Astrocyte of the spinal cord (primary cell): ENCODE results near the gene OSBPL7.

Experiments used
- DNase-seq: peaks from one replicate; pipeline ENCODE4 v3.0.0; 2011; ENCODE audit warnings: low read depth, low spot score
- H3K4me3 ChIP-seq: 2 replicates; pipeline ENCODE4 v1.5.1; 2011; ENCODE audit warnings: low read depth, mild to moderate bottlenecking, low read length, moderate library complexity
- in situ Hi-C: cut with HindIII; loops from 2 replicates; pipeline ENCODE4 v1.10.0; 2017; ENCODE audit warnings: low sequenced_read_pairs
- TF ChIP-seq, protein P1 (sequence below): IDR thresholded peaks from 2 replicates; pipeline ENCODE4 v1.5.1; 2012; ENCODE audit warnings: low read depth, mild to moderate bottlenecking, low read length, inconsistent platforms

OSBPL7 gene

DNA sequence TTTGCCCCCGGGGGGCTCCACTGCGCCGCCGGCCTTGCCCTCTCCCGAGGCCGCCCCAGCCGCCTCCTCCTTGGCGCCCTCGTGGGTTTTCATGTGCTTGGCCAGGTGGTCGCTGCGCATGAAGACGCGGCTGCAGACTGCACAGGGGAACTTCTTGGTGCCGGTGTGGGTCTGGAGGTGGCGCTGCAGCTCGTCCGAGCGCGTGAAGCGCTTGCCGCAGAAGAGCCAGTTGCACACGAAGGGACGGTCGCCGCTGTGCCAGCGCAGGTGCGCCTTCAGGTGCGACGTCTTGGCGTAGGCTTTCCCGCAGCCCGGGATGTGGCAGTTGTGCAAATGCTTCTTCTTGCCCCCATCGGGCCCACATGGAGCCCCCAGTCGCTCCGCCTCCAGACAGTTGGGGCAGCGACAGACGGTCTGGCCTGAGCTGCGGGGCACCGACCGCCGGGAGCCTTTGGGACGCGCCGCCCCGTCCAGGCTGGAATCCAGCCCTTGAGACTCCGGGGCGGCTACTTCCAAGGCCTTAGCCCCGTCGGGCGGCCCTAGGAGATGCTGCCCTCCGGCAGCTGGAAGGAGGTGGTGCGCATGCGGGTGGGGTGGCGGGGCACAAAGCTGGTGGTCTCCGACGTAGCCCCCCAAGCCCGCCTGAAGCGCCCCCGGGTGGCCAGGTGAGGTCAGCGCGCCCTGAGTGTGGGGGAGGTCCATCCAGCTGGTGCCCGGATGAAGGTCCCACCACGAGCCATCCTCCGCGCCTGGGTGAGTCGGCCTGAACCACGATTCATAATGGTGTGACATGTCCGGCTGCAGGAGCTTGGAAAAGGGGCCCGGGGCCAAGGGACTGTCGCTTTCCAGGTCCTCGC is 26.0 kb upstream of the OSBPL7 start:
- no peak for DNase-seq
- in situ Hi-C loops, result no loop called here
- TF ChIP-seq, protein P1, sequence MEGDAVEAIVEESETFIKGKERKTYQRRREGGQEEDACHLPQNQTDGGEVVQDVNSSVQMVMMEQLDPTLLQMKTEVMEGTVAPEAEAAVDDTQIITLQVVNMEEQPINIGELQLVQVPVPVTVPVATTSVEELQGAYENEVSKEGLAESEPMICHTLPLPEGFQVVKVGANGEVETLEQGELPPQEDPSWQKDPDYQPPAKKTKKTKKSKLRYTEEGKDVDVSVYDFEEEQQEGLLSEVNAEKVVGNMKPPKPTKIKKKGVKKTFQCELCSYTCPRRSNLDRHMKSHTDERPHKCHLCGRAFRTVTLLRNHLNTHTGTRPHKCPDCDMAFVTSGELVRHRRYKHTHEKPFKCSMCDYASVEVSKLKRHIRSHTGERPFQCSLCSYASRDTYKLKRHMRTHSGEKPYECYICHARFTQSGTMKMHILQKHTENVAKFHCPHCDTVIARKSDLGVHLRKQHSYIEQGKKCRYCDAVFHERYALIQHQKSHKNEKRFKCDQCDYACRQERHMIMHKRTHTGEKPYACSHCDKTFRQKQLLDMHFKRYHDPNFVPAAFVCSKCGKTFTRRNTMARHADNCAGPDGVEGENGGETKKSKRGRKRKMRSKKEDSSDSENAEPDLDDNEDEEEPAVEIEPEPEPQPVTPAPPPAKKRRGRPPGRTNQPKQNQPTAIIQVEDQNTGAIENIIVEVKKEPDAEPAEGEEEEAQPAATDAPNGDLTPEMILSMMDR, result peak; percentile 38
- H3K4me3 ChIP-seq, result no peak overlapping the region

DNA sequence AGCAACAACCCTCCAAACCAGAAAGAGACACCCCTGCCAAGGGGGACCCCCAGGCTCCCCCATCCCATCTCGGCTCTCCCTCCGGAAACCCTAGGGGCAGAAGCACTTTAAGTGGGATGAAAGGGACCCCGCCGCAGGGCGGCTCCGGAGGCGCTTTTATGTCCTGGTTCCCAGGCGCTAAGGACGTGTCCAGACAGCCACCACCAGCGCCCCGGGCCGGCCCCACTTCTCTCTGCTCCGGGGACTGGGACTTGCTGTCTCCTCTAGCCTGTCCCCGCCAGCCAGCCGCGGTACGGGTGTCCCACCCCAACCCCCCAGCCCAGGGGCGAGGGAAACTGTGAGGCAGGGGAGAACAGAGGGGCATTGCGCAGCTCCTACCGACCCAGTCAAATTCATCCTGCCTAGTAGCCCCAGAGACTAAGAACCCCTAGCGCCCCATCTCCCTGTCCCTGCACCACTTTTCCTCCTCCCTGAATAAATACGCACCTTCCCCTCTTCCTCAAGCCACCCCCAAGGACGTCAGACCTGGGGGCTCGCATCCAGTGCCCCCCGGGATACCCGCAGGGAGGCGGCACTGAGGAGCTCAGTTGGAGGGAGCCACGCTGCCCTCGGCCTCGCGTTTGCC is 25.2 kb upstream of the OSBPL7 start:
- no peak overlapping the region for H3K4me3 ChIP-seq
- in situ Hi-C loops, result no loop called here
- DNase-seq, result no peak
- TF ChIP-seq, protein P1, result no peak

DNA sequence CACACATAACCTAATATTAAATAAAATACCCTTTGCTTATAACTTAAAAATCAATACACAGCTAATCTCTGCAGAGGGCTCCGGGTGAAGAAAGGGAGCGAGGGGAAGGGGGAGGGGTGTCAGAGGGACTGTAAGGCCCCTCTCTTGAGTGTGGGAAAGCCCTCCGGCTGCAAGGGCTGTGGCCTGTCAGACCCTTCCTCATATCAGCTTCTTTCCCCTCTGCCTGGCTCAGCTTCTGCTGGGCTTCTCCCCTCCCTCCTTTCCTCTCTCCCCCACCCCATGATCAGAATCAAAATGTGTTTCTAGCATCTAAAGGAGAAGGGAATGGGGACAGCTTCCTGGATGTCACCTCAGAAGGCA is 24.1 kb upstream of the OSBPL7 start:
- TF ChIP-seq, protein P1, result no peak
- no peak overlapping the region for H3K4me3 ChIP-seq
- no peak for DNase-seq
- in situ Hi-C loops, result no loop called here

DNA sequence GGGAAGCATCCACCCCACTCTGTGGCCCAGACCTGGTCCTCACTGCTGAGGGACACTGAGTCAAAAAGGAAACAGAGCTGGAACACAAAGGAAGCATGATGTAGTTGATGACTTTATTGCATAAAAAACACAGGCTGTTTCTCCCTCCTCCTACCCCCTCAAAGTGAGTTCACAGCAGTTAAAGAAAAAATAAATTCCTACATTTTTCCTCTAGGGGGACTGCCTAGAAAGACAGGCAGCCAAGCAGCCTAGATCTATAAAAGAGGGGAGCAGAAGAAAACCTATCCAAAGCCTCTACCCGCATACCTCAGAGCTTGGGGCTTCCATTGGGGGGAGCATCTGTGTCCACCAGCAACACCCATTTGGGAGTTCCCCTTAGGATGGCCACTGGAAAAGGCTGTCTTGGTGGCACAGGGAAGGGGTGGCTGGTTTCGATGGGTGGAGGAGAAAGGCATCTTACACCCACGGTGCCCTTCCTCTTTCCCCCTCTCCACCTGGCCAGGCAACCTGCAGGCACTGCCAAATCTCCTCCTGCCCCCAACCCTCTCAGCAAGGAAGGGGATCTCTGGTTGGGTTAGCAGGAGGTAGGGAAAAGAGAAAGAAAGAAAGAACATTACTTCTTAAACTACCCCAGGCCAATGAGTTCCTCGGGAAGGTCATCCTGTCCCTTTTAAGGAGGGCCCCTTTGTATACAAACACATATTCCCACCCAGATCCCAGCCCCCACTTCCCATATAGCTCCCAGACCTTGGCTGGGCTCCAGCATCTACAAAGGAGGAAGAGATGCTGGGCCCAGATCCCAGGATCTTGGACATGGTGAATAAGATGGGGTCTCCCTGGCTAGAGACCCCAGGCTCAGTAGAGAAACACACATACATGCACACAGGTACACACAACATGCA is 23.5 kb upstream of the OSBPL7 start:
- in situ Hi-C loops, result no loop called here
- TF ChIP-seq, protein P1, result peak; percentile 45
- peak; percentile 15 for DNase-seq
- H3K4me3 ChIP-seq, result no peak overlapping the region

DNA sequence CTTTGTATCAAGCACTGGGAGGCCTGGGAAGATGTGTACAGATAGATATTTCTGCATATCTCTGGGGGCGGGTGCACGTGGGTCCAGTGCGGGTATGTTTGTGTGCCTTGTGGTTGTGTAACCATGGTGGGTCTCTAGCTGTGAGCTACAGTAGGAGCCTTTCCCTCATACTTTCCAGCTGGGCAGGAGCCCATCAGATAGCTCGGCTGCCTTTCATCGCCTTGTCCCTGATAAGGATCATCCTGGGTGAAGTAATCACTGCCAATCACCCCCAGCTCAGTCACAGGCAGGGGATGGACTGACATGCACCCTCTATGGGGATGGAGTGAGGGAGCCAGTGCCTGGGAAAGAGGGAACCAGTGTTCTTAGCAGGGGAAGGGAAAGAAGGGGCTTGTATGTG is 22.6 kb upstream of the OSBPL7 start:
- TF ChIP-seq, protein P1, result no peak
- no peak overlapping the region for H3K4me3 ChIP-seq
- DNase-seq, result no peak
- in situ Hi-C loops, result no loop called here

DNA sequence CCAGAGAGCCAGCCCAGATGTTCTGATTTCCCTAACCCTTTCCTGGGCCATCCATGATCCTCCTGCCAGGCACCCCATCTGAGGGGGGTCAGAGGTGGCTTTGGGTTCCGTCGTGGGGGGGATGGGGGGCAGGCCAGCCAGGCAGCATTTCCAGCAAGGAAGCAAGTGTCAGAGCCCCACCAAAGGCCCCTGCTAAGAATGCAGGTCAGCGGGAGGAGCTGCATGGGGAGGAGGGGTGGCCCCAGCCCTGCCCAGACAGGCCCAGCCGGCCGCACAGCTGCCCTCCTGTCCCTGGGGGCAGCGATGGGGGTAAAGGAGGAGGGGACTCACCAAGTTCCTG is 21.8 kb upstream of the OSBPL7 start:
- TF ChIP-seq, protein P1, result no peak
- no peak for DNase-seq
- no peak overlapping the region for H3K4me3 ChIP-seq
- in situ Hi-C loops, result no loop called here
